ENCODE results near the gene PADI4. TPM values are rescaled to one million over a fixed set of nuclear protein-coding genes. Genes with fewer than 3 reads are reported as not detected.
A peak's percentile ranks its signal among the peaks of the same experiment; 100 is the strongest.

The PADI4 gene
- total and polyA plus RNA-seq, 2 of the 4 experiments (the other 2 are of a cell fraction), result not detected

DNA sequence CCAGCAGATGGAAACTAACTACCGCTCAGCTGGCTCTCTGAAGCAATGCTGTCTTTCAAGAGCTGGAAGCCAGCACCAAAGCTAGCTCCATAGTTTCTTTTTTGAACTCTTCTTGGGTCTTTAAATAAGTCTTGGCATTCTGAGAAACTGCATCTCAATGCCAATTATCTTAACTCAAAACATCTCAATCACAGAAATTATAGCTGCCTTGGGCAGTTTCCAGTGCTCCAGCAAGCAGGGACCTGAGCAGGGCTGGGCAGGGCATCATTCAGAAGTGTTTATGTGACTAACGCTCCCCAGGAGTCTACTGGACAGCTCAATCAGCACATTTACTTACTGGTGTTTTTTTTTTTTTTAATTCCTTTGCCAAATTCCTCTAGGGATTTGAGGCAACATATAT, 18.3 kb upstream of the PADI4 start:
- H2BK15ac ChIP-seq (ENCODE audit: low read depth, low read length), result no peak overlapping the region
- H3K56ac ChIP-seq (ENCODE audit: extremely low read depth, insufficient read depth, low read length), result no peak overlapping the region
- no peaks in the 10 kb centered on the region for H3K36me3 ChIP-seq (ENCODE audit: control insufficient read depth, insufficient read depth, low read length)
- ChIA-PET CTCF (no interaction called here), POLR2A (ENCODE audit: unreplicated experiment) (interaction anchor here (0.6 kb wide), 1 partner anchor 18 kb away, joined by 3 read pairs; no protein-coding TSS in a partner anchor)
- H4K91ac ChIP-seq (ENCODE audit: insufficient read depth, low read depth, low read length), result no peak overlapping the region
- ATAC-seq (ENCODE audit: low read depth) (peak; percentile 62), DNase-seq (peak; percentile 40)
- H2AK5ac ChIP-seq (ENCODE audit: low read depth, low read length), result no peak overlapping the region
- H4K8ac ChIP-seq (ENCODE audit: low read depth in 2 of 2, low read length in 2 of 2), result no peak overlapping the region
- intact Hi-C loops (cut with micrococcal nuclease) (no loop called here), in situ Hi-C loops (cut with MboI; ENCODE audit: low sequenced_read_pairs) (no loop called here), dilution Hi-C loops (cut with HindIII; ENCODE audit: low sequenced_read_pairs, unreplicated experiment) (no loop called here)
- TF ChIP-seq MAFK (IDR thresholded peaks at IDR 0.05; ENCODE audit: low read depth, low read length), result peak; percentile 57
- no peak for TF ChIP-seq SMC3 (IDR thresholded peaks at IDR 0.05; ENCODE audit: low read depth, low read length)
- H4K20me1 ChIP-seq (ENCODE audit: insufficient read depth, low read length), result no peaks in the 10 kb centered on the region
- H2AFZ ChIP-seq (replicated peaks; ENCODE audit: low read length, poor library complexity), result no peak overlapping the region
- H3K4me1 ChIP-seq (ENCODE audit: control insufficient read depth, insufficient read depth, low read length), result peaks cover 2% of the 10 kb centered on the region
- H3K4me2 ChIP-seq (ENCODE audit: low read depth, low read length), result no peak overlapping the region
- H3K27ac ChIP-seq (ENCODE audit: insufficient read depth, low read length), result no peak overlapping the region
- no peaks in the 10 kb centered on the region; the same call in 1 of the 2 replicates for H3K9me3 ChIP-seq (ENCODE audit: control insufficient read depth, insufficient read depth, low read length)
- H4K5ac ChIP-seq (ENCODE audit: low read depth, low read length), result no peak overlapping the region
- H3K4ac ChIP-seq (ENCODE audit: low read depth, low read length), result no peak overlapping the region
- no peak overlapping the region for H3K4me3 ChIP-seq (ENCODE audit: insufficient read depth, low read depth, low read length)
- BruUV-seq (replicated peaks), result no TSS peak
- H3K14ac ChIP-seq (replicated peaks; ENCODE audit: low read depth, low read length), result no peak overlapping the region
- peaks cover 12% of the 10 kb centered on the region for H3K27me3 ChIP-seq (ENCODE audit: control insufficient read depth, insufficient read depth, low read length)
- no peak overlapping the region for H3K23ac ChIP-seq (ENCODE audit: low read depth, low read length)
- H2BK5ac ChIP-seq (ENCODE audit: low read depth, low read length, poor library complexity, severe bottlenecking), result no peak overlapping the region
- H2BK120ac ChIP-seq (ENCODE audit: low read depth, low read length), result no peak overlapping the region
- no peak overlapping the region for H2AK9ac ChIP-seq (replicated peaks; ENCODE audit: low read depth, low read length, poor library complexity)
- H3K18ac ChIP-seq (ENCODE audit: low read depth, low read length), result no peak overlapping the region
- H3K9me1 ChIP-seq (ENCODE audit: insufficient read depth, low read length), result no peaks in the 10 kb centered on the region
- no CpG with 5 or more reads among the region's 2 CpGs for WGBS, 2 experiments (ENCODE audit: extremely low coverage in 2 of 2, insufficient read length in 1 of 2)
- no peaks in the 10 kb centered on the region for H3K79me1 ChIP-seq (ENCODE audit: low read depth in 1 of 2, low read length in 2 of 2)
- H2BK20ac ChIP-seq (ENCODE audit: low read depth, low read length), result no peak overlapping the region
- no peak overlapping the region for H3K9ac ChIP-seq (ENCODE audit: low read depth, low read length)

All from IMR-90 (cell line).